Fibroblast of skin of scalp (primary cell): Measurements from ENCODE around the gene RNLS.

Source experiments
- DNase-seq: peaks from one replicate; pipeline ENCODE4 v3.0.0-alpha.2; 2013

RNLS gene

DNA sequence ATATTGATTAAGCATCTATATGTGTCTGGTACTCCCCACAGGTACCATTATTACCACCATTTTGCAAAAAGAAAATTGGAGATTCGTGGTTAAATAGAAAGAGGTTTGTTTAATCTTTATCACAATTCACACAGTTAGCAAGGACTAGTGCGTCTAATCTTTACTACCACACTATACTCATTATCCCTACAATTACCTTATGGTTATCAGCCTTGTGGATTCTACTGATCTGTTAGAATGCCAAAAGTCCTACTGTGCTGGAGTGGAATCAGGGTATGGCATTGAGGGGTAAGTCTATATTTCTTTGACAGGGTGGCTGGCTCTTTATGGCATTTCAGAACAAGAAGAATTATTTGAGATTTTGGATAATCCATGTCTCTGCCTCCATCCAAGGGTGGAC is 156.1 kb downstream of the RNLS start:
- DNase-seq: no peak

DNA sequence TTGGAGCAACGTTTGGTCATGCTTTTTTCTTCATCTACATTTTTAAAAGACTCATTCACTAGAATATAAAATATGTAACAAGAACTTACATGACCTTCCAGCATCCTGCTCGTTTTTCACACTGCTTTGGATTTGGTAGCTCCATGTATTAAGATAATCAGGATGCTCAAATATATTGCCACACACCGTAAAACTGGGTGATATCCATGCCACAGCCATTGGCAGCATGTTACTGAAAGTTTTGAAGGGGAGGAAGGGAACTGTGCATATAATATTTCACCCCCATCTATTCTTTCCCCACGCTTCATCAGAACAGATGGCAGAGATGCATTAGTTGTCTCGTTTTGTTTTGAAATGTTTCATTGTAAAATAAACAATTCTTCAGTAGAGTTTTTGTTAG is 158.2 kb downstream of the RNLS start:
- DNase-seq: no peak

DNA sequence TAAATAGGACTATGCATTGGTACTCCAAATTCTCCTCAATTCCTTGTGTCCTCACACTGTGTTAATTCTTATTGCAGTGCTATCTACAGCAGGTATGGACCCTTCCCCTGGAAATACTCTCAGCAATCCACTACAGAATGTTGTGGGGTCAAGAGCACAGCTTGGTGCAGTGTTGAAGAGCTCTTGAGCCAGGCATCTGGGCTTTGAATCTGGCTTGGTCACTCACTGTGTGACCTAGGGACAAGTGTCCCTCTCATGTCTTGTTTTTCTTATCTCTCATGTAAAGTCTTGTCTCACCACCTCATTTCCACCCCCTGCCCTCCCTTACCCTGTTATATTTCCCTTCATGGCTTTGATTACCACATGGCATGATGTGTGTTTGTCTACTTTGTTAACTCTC is 159.4 kb downstream of the RNLS start:
- no peak for DNase-seq

DNA sequence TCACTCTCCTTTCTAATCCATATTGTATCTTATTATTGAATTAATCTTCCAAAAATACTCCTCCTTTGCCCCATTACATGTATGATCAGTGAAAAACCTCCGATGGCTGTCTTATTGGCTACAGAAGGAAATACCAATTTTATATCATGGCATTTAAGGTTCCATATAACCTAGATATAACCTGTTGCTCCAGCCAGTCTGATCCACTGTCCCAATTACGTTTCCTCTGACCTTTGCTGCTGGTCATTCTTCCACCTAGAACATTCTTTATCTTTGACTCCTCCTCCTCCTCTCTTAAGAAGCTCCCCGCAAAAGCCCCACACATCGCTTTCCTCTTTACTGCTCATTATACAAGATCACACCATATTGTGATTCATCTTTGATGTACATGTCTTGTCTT is 161.5 kb downstream of the RNLS start:
- DNase-seq: no peak

DNA sequence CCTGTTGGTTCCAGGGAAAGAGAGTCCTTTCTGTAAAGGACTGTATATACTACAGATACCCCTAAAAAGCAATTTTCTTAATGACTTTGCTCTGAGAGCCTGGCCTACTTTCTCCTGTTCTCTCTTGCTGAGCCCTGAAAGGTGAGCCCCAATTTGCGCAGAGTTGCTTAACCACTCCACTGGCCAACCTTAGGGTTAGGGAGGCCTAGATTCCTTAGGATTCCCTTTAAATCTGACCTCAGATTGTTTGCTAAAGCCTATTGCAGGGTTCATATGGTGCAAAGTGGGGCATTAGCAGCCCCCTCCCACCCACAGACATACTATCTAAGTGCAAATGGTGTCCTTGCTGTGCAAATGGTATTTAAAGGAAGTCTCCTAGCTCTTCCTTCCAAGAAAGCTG is 164.2 kb downstream of the RNLS start:
- no peak for DNase-seq

DNA sequence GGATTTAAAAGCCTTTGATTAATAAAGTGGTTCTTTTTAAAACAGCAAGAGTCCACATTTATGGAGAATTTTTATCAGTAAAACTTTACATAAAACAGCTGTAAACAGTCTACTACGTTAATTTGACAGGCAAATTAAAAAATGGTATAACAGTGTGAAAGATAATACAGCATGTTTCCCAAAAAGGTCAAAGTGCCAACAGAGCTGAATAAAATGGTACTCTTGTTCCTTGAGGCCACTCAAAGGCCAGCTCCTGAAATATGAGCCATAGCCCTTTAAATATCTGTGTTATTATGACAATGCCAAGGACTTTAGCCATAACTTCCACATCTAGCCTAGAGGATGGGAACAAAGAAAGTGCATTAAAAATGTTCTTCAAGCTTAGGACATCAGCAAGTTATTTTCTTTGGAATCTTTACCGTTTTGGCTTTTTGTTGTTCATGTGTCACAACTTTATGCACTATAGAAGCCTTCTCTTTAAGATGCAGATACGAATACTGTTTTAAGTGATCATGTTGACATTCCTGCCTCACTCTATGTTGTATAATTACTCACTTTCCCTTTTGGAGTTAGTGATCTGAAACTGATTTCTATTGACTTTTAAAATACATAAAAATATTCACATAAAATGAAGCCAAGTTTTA is 165.6 kb downstream of the RNLS start:
- no peak for DNase-seq

DNA sequence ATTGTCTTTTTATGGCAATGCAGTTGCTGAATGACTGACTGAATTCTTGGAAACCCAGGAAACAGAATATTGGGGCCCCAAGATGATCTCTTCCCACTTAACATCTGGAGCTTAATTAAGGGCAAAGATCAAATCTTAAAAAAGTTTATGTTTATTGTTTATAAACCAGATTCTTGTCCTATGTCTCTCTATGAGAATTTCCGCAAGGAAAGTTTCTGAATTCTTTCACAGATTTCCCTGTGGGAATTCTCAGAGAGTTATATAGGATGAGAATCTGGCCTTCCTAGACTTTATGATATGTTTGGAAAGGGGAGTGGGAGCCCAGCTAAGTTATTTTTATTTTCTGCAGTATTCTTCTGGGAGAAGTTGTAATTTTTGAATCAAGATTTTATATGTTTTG is 166.3 kb downstream of the RNLS start:
- DNase-seq: no peak

DNA sequence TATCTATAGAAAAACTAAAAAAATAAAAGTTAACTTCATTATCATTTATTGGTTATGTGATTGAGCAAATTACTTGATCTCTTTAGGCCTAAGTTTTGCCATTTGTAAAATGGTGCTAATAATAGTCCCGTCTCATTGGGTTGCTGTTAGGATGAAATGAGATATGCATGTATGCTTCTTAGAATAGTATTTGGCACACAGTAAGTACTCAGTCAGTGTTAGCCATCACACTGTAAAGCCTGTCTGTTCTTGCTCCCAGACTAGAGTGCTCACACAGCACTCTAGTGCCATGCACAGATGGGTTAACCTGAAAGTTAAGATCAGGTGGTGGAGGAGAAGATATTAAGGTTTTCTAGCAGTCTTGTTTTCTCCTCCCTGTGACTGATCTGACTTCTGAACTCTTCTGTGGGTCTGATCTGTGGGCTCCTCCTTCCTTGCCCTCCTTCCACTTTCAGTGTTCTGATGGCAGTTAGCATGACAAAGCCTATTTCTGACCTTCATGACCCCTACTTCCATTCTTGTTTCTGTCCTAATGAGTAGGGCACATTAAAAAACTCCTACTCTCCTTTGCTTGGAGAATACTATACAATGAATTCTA is 167.5 kb downstream of the RNLS start:
- DNase-seq: no peak

DNA sequence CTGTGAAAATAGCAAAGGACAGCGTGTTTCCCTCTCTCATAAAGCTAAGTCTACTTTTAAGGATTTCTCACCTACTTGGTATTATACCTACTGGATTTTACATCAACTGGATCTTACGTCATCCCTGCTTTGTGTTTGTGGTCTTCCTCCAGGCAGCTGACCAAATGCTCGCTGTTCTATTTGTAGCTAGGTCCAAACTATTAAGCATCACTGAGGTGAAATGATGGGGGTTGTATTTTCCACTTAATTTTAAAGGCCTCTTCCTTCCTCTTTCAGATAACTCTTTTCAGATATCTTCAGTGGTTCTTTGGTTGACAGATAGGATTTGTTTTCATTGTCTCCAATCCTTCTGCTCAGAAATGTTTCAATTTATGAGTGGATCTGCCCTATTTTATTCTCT is 169.7 kb downstream of the RNLS start:
- no peak for DNase-seq

DNA sequence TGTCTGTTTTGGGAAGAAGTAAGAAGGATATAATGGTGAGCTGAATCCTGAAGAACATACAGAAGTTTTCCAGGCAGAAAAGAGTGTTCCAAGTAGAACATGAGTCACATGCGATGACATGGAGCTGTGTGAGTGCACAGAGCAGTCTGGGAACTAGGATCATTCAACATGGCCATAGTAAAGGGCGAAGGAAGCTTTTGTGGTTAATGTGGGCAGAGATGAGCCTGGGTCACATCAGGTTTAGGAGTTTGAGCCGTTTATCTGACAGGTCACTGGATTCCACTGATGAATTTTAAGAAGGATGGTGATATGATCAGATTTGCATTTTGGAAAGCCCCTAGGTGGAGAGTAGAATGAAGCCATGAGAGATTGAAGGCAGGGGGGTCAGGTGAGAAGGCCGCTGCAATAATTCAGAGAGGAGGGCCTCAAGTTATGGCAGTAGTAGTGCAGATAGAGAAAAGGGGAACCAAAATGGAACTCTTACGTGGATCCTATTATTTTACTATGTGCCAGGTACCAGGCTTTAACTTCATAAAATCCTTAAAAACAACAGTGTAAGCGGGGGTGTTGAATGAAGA is 171.3 kb downstream of the RNLS start:
- no peak for DNase-seq

DNA sequence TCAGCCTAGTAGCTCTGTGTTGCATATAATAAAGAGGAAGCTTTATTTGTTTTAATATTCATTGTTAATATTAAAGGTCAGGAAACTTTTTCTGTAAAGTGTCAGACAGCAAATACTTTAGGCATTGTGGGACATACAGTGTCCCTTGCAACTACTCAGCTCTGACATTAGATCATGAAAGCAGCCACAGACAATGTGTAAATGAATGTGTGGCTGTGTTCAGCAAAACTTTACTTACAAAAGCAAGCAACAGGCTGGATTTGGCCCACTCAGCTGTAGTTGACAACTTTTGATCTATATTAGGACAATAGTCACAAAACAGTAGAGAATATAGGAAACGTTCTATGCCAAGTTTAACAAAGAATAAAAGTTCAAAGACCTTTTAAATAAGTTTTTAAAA is 173.3 kb downstream of the RNLS start:
- DNase-seq: no peak

DNA sequence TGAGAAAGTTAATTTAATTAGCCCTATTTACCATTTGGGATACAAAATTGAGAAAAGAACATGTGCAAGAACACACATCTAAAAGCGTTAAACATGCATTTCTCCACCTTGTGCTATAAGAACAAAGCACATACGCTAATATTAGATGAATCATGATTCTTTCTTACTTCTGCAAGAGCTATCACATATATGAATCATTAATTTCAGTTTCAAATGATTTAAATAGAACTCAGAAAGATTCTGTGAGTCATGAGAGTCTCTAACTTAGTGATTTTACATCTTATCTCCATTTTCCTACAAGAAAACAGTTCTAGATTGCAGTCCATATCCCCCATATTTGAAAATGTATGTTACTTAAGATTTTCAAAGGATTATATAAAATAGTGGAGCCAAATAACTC is 173.9 kb downstream of the RNLS start:
- no peak for DNase-seq

DNA sequence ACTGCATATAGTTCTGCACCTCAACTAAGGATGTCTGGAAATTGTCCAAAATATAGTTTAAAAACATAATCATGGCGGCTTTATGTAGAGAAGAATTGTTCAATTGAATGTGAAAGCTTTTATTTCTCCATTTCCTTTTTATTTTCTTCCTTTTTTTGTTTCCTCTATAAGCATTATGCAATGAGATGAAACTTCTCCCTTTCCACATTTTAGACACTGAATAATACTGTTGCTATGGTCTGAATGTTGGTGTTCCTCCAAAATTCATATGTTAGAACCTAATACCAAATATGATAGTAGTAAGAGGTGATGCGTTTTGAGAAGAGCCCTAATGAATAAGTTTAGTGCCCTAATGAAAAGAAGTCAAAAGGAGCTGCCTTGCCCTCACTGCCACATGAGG is 175.0 kb downstream of the RNLS start:
- peak; percentile 40 for DNase-seq

DNA sequence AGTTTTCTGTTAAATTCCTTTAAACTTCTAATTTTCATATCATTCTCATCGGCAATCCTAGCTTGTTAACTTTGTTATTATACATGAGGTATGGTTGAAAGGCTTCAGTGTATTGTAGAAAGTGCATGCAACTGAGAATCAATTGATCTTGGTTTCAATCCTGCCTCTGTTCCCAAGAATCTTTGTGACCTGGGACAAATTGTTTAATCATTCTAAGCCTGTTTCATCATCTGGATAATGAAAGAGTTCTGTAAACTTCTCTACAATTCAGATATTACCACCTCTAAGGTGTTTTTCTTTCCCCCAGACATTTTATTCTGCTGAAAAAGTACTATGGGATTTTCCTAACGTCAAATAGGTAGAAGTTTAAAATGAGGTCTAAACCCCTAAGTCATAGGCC is 179.0 kb downstream of the RNLS start:
- DNase-seq: no peak

DNA sequence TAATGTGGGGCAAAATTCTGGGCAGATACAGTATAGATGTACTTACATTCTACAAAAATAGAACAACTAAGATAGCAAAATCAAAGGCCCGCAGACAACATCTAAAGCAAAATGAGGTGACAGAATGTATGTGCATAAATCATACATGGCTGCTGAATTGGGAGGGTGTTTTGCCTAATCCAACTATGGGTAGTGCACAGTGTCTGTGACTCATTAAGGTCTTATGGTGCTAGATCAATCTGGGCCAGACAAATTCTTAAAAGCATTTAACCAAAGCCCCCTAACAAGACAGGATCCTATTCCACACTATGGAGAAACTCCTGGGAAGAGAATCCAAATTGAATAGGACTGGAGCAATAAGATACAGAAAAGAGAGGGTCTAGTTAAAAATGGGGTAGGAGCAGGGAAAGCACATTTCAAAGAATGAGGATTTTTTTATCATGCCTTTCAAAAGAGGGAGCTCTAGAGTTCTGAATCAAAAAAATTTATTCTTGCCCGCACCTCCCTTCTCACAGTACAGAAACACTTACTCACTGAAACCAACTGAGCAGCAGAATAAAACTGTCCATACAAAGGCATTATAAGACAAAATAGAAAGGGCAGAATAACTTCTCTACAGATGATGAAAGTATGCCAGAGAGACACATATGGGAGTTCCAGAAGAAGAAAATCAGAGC is 181.3 kb downstream of the RNLS start:
- DNase-seq: peak; percentile 47

DNA sequence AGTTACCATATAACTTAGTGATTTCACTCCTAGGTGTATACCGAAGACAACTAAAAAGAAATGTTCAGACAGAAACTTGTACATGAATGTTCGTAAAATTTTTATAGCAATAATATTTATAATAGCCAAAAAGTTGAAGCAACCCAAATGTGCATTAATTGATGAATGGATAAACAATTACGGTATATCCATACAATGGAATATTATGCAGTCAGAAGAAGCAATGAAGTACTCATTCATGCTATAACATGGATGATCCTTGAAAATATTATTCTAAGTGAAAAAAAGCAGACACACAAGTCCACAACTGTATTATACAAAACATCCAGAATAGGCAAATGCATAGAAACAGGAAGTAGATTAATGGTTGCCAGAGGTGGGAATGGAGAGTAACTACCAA is 183.9 kb downstream of the RNLS start:
- DNase-seq: no peak

DNA sequence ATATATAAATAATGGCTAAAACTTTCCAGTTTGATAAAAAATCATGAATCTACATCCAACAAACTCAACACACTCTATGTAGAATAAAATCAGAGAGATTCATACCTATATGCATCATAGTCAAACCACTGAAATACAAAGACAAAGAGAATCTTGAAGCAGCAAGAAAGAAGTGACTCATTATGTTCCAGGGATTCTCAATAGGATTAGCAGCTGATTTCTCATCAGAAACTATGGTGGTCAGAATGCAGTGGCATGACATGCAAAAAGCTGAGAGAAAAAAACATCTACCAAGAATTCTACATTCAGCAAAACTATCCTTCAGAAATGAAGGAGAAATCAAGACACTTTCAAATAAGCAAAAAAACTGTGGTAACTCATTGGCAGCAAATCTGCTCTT is 187.4 kb downstream of the RNLS start:
- DNase-seq: no peak

DNA sequence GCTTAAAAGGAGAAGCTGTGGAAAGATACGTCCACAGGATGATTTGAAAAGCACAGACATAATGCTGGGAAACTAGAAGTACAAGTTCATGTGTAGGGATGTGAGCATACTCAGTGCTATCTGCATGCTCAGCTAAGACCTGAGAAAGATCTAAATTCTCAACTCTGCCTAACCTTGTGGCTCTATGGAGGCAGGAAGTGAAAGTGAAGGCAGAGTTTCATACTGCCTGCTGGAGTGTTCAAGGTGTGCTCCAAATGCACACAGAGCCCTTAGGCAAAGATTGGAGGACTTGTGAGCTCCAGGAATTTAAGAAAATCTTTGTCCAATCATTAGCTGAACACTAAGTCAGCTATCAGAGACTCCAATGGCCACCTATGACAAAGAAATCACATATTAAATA is 190.9 kb downstream of the RNLS start:
- no peak for DNase-seq

DNA sequence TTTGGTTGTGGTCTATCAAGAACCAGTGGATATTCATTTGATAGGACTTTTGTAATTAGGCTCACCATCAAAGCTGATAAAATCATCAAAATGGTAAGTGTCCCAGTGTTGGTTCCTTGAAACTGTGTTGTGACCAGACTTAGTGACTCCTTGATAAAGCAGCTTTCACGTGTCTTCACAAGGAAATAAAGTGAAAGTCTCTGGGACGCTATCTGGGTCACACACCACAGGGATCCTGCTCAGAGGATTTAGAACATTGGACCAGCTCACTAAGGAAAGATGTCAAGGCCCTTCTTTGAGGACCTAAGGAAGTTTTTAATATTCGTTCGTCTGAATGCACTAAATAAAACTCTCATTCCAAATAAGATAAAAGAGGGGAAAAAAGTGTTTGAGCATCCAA is 193.1 kb downstream of the RNLS start:
- no peak for DNase-seq

DNA sequence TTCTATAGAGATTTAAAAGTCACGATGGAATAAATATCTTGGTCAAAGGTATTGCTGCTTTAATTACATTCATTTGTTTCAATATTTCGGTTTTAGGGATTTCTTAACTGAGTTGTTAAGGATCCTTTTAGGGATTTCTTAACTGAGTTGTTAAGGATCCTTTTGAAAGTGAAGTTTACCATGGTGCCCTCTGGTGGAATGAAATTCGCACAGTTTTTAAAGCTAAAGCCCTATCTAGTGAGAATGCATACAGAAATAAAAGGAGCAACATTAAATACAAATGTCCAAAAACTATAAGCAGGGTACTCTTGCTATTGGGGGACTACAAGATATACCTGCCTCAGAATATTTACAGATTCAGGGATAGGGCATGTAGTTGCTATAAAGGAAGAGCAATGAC is 193.7 kb downstream of the RNLS start:
- DNase-seq: peak; percentile 65

DNA sequence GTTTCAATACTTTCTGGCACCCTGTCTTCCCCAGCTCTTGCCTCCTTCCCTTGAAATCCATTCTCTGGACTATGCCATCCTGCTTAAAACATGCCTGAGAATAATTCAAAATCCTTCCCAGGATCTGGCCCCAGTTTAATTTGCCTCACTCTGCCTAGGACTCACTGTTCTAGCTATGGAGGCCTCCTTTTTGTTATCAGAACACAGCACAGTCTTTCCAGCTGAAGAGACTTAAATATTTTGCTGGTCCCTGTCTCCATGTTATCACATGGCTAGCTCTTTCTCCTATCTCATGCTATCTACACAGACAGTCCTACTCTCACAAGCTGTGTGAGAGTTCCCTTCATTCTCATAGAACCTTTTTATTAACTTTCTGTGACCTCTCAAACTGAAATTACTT is 194.8 kb downstream of the RNLS start:
- DNase-seq: no peak

DNA sequence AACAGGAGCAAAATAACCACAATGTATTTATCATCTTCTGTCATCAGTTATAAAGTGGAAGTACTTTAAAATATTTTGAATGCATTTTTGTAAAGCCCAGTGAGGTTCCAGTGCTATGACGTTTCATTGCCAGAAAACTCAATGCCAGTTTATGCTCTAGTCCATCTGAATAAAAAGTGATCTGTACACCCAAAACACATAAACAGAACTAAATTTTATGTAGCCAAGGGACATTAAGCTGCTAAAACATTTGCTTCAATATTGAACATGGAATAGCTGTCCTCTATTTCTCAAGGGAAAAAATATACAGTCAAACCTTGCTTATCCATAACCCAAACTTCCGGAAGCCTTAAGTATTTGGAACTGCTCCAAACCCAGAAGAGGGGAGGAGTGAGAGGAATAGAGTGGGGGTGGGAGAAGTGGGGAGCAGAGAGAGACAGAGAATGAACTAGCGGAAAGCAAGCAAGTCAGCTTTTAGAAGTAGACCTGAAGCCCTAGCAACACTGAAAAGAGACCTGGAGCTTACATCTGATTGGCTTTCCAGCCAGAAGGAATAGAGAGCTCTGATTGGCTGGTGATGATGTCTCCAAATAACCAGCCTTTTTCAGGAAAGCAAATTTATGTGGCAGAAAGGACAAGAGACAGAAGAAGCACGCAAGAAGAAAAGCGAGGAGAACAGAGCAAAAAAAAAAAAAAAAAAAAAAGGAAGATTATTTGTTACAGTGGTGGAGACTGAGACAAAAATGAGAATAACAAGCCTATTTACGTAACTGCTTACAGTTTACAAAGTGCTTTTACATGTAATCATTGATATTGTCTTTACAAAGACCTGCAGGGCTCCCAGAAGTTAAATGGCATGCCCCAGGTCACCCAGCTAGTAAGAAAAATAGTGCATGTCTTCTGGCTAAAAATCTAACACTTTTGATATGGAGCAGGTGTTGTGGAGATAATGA is 196.0 kb downstream of the RNLS start:
- DNase-seq: peak; percentile 62
